ENCODE data around the gene SLC25A26.

- no peak for TF ChIP-seq POLR2A (IDR thresholded peaks at IDR 0.05)
- TF ChIP-seq CTCF (IDR thresholded peaks at IDR 0.05) = no peak
Observed at GRCh38 chr3:66271231-66271630, 50.4 kb downstream of the SLC25A26 start.
